Endodermal cell (in vitro differentiated cells): ENCODE measurements around the gene NDOR1. TPM values are rescaled to one million over a fixed set of nuclear protein-coding genes. Genes with fewer than 3 reads are reported as not detected.

ENCODE experiments used
- DNase-seq: peaks from one replicate; pipeline ENCODE4 v3.0.0-alpha.2; 2017
- H3K27ac ChIP-seq: 2 replicates; pipeline ENCODE4 v1.5.1; 2013; ENCODE audit warnings: mild to moderate bottlenecking, low read depth, low read length, moderate library complexity
- H3K27me3 ChIP-seq: 2 replicates; pipeline ENCODE4 v1.6.1; 2013; ENCODE audit warnings: mild to moderate bottlenecking, low read length, moderate library complexity; ENCODE audit not compliant: insufficient read depth, control insufficient read depth, poor library complexity, severe bottlenecking
- H3K36me3 ChIP-seq: 2 replicates; pipeline ENCODE4 v1.7.0; 2013; ENCODE audit warnings: mild to moderate bottlenecking, low read length, moderate library complexity; ENCODE audit not compliant: control insufficient read depth, insufficient read depth
- H3K4me1 ChIP-seq: one replicate; pipeline ENCODE4 v1.7.0; 2013; ENCODE audit warnings: low read length; ENCODE audit not compliant: control insufficient read depth, insufficient read depth
- H3K4me3 ChIP-seq: 2 replicates; pipeline ENCODE4 v1.5.1; 2013; ENCODE audit warnings: mild to moderate bottlenecking, low read length, moderate library complexity
- H3K9ac ChIP-seq: 2 replicates; pipeline ENCODE4 v1.6.1; 2013; ENCODE audit warnings: mild to moderate bottlenecking, low read length, moderate library complexity; ENCODE audit not compliant: poor library complexity, severe bottlenecking; ENCODE audit errors: extremely low read depth
- H3K9me3 ChIP-seq: 2 replicates; pipeline ENCODE4 v1.6.1; 2013; ENCODE audit warnings: mild to moderate bottlenecking, low read length, moderate library complexity; ENCODE audit not compliant: control insufficient read depth
- H3K27ac Mint-ChIP-seq: 2 replicates; pipeline ENCODE4 v1.8.0; 2020; ENCODE audit warnings: mixed read lengths
- H3K27me3 Mint-ChIP-seq: 2 replicates; pipeline ENCODE4 v1.8.0; 2021; ENCODE audit warnings: mild to moderate bottlenecking, mixed read lengths; ENCODE audit not compliant: insufficient read depth
- H3K36me3 Mint-ChIP-seq: 2 replicates; pipeline ENCODE4 v1.8.0; 2020; ENCODE audit warnings: low read depth, mixed read lengths
- H3K4me1 Mint-ChIP-seq: 2 replicates; pipeline ENCODE4 v1.8.0; 2020; ENCODE audit warnings: mixed read lengths
- H3K4me3 Mint-ChIP-seq: 2 replicates; pipeline ENCODE4 v1.8.0; 2020; ENCODE audit warnings: mild to moderate bottlenecking, moderate library complexity, mixed read lengths
- H3K9me3 Mint-ChIP-seq: 2 replicates; pipeline ENCODE4 v1.8.0; 2020; ENCODE audit warnings: mild to moderate bottlenecking, mixed read lengths
- CTCF ChIP-seq: fragments of 200-600 bp; sonication (generic); conservative IDR thresholded peaks from 2 replicates; pipeline ENCODE4 v1.5.0; 2021; ENCODE audit warnings: antibody characterized with exemption, mild to moderate bottlenecking
- WGBS, 2 experiments: methylation state at CpG; one replicate each; pipeline versions ENCODE4 v1.1.5 to v1.1.7; 2013; ENCODE audit warnings: missing lambda C conversion rate in 2 of 2, mixed read lengths in 1 of 2; ENCODE audit not compliant: insufficient coverage in 1 of 2, insufficient read length in 1 of 2; 5-methylcytosine and 5-hydroxymethylcytosine counted together
- microRNA-seq: library from miRNA; unstranded; fragments of <30 nt; microRNA quantifications from one replicate; pipeline ENCODE4 v1.2.0, GENCODE V29; 2020; ENCODE audit warnings: borderline microRNAs expressed
- total RNA-seq, 2 donors: library from RNA; stranded (reverse); fragmentation: NEBNext Ultra II Directional in 1 of 2; extraction: Animal tissue kit (Norgen Biotek cat#: 25700) in 1 of 2; gene quantifications; 2 replicates in 1 of 2; 3 replicates in 1 of 2; pipeline ENCODE4 v1.2.1, GENCODE V29; 2021

NDOR1 gene
- total RNA-seq, 2 donors from 2014 or later, result 39.2 to 41.4 TPM

GRCh38 chr9:137265496-137266161 is 60.1 kb downstream of the NDOR1 start:
- Mint-ChIP-seq H3K36me3 (peaks cover 37% of the 10 kb centered on the region), H3K4me3 (no peak overlapping the region)
- no peak overlapping the region for H3K27ac ChIP-seq

GRCh38 chr9:137266162-137266527 is 60.6 kb downstream of the NDOR1 start:
- no peak for TF ChIP-seq CTCF
- no peak overlapping the region for H3K27ac ChIP-seq
- H3K9ac ChIP-seq, result no peak overlapping the region
- Mint-ChIP-seq H3K4me1 (no peaks in the 10 kb centered on the region), H3K9me3 (no peaks in the 10 kb centered on the region), H3K27me3 (no peaks in the 10 kb centered on the region), H3K27ac (no peak overlapping the region), H3K4me3 (no peak overlapping the region), H3K36me3 (peaks cover 37% of the 10 kb centered on the region)
- WGBS, 2 experiments, result 97 to 99% methylated on average over 13 to 15 of the region's 15 CpGs
- no peak for DNase-seq
- H3K4me3 ChIP-seq, result no peak overlapping the region
- peaks cover 47% of the 10 kb centered on the region for H3K36me3 ChIP-seq
- H3K9me3 ChIP-seq, result no peaks in the 10 kb centered on the region
- H3K27me3 ChIP-seq, result no peaks in the 10 kb centered on the region
- H3K4me1 ChIP-seq, result no peaks in the 10 kb centered on the region

More at GRCh38 chr9:137265496-137266161, 60.1 kb downstream of the NDOR1 start:
- Histone ChIP-seq H3K4me1 (no peaks in the 10 kb centered on the region), H3K4me3 (no peak overlapping the region), H3K36me3 (peaks cover 47% of the 10 kb centered on the region), H3K27me3 (no peaks in the 10 kb centered on the region), H3K9me3 (no peaks in the 10 kb centered on the region), H3K9ac (no peak overlapping the region)
- TF ChIP-seq CTCF, result no peak
- 92 to 93% methylated on average over 22 to 29 of the region's 29 CpGs for WGBS, 2 experiments
- Mint-ChIP-seq H3K27me3 (no peaks in the 10 kb centered on the region), H3K9me3 (no peaks in the 10 kb centered on the region), H3K4me1 (no peaks in the 10 kb centered on the region), H3K27ac (no peak overlapping the region)
- peak; percentile 40 for DNase-seq

Small RNA genes lying within 50 kb of the gene (microRNA-seq; reads per million reads assigned to microRNA genes)
- gene MIR3621, result not detected

Other genes starting within 250 kb of the NDOR1 start
- 10 to 100 TPM; 13.8 to 22.1 TPM for gene PTGDS, start 228.2 kb upstream of the NDOR1 start, total RNA-seq
- 1 to 10 TPM; 1.4 to 2.2 TPM for gene LCNL1, start 222.7 kb upstream of the NDOR1 start, total RNA-seq
- gene PAXX, start 213.3 kb upstream of the NDOR1 start, total RNA-seq, result 10 to 100 TPM; 58.3 to 66.7 TPM
- gene CLIC3, start 209.1 kb upstream of the NDOR1 start, total RNA-seq, result under 1 TPM in 1 of 2 donors, not detected in 1; 0.46 TPM
- 10 to 100 TPM; 21.5 to 30.0 TPM for gene ABCA2, start 177.5 kb upstream of the NDOR1 start, total RNA-seq
- gene FUT7, start 173.6 kb upstream of the NDOR1 start, total RNA-seq, result not detected
- 10 to 100 TPM; 60.8 to 73.3 TPM for gene NPDC1, start 159.5 kb upstream of the NDOR1 start, total RNA-seq
- 1 to 10 TPM; 1.2 to 2.4 TPM for gene ENTPD2, start 151.6 kb upstream of the NDOR1 start, total RNA-seq
- 10 to 100 TPM; 20.8 to 24.9 TPM for gene SAPCD2, start 135.1 kb upstream of the NDOR1 start, total RNA-seq
- 1 to 10 TPM; 2.6 to 4.5 TPM for gene UAP1L1, start 128.2 kb upstream of the NDOR1 start, total RNA-seq
- gene MAN1B1, start 118.7 kb upstream of the NDOR1 start, total RNA-seq, result 10 to 100 TPM; 62.1 to 63.5 TPM
- 10 to 100 TPM; 20.1 to 30.6 TPM for gene DPP7, start 91.0 kb upstream of the NDOR1 start, total RNA-seq
- gene GRIN1, start 66.5 kb upstream of the NDOR1 start, total RNA-seq, result under 1 TPM; 0.35 to 0.73 TPM
- gene LRRC26, start 35.6 kb upstream of the NDOR1 start, total RNA-seq, result under 1 TPM in 1 of 2 donors, not detected in 1; 0.53 TPM
- gene TMEM210, start 33.6 kb upstream of the NDOR1 start, total RNA-seq, result under 1 TPM in 1 of 2 donors, not detected in 1; 0.62 TPM
- 10 to 100 TPM; 66.5 to 69.2 TPM for gene ANAPC2, start 17.1 kb upstream of the NDOR1 start, total RNA-seq
- gene SSNA1, start 17.0 kb upstream of the NDOR1 start, total RNA-seq, result 10 to 100 TPM; 66.5 to 67.7 TPM
- 10 to 100 TPM; 19.0 to 23.9 TPM for gene TPRN, start 5.0 kb upstream of the NDOR1 start, total RNA-seq
- gene TMEM203, start 52 bp upstream of the NDOR1 start, total RNA-seq, result 10 to 100 TPM; 34.0 to 39.5 TPM
- gene RNF208, start 16.5 kb downstream of the NDOR1 start, total RNA-seq, result 10 to 100 TPM; 10.5 to 15.6 TPM
- 1 to 10 TPM; 1.4 to 1.8 TPM for gene CYSRT1, start 19.5 kb downstream of the NDOR1 start, total RNA-seq
- under 1 TPM; 0.24 to 0.38 TPM for gene RNF224, start 21.8 kb downstream of the NDOR1 start, total RNA-seq
- gene SLC34A3, start 25.2 kb downstream of the NDOR1 start, total RNA-seq, result under 1 TPM in 1 of 2 donors, not detected in 1; 0.15 TPM
- gene TUBB4B, start 35.6 kb downstream of the NDOR1 start, total RNA-seq, result 100 to 1,000 TPM; 328 to 415 TPM
- gene STPG3, start 45.6 kb downstream of the NDOR1 start, total RNA-seq, result not detected
- gene NELFB, start 49.6 kb downstream of the NDOR1 start, total RNA-seq, result 10 to 100 TPM; 73.3 to 86.6 TPM
- 10 to 100 TPM; 14.2 to 18.9 TPM for gene TOR4A, start 72.0 kb downstream of the NDOR1 start, total RNA-seq
- 10 to 100 TPM; 12.1 to 12.9 TPM for gene NRARP, start 96.6 kb downstream of the NDOR1 start, total RNA-seq
- 10 to 100 TPM; 15.5 to 31.0 TPM for gene EXD3, start 217.5 kb downstream of the NDOR1 start, total RNA-seq
- 1 to 10 TPM; 5.0 to 5.9 TPM for gene NOXA1, start 217.7 kb downstream of the NDOR1 start, total RNA-seq
- under 1 TPM; 0.33 to 0.75 TPM for gene ENTPD8, start 235.7 kb downstream of the NDOR1 start, total RNA-seq